ENCODE results near the gene DGKB. TPM values are rescaled to one million over a fixed set of nuclear protein-coding genes. Genes with fewer than 3 reads are reported as not detected.

The DGKB gene
- polyA plus RNA-seq, 1 donor (not counting 4 experiments of a cell fraction or from before 2014, with no cell fraction given), result 0.01 TPM

DNA sequence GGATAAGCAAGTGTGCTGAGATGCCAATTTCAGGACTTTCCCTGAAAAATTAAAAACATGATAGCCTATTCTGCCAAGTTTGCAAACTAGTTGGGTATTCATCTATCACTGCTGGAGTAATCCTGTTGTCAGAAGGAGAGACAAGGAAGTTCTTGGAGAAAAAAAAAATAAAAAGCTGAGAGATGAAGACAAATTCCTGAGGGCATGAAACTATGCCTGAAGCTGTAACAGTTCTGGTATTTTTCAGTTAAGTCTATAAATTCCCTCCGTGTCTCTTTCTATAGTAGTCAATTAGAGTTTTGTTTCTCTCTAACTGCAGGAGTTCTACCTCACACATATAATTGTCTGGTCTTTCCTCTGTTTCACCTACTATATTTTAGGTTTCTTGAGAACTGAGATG is 95.7 kb downstream of the DGKB start:
- Histone ChIP-seq H3K9me1 (ENCODE audit: control insufficient read depth, extremely low read depth, insufficient read depth, low read length) (no peaks in the 10 kb centered on the region), H4K20me1 (ENCODE audit: control insufficient read depth, extremely low read depth, insufficient read depth, low read length) (no peaks in the 10 kb centered on the region), H3K27me3 (ENCODE audit: control insufficient read depth, extremely low read depth, insufficient read depth, low read length) (no peaks in the 10 kb centered on the region), H3K36me3 (ENCODE audit: control insufficient read depth in 2 of 2, extremely low read depth in 1 of 2, insufficient read depth in 2 of 2, low read length in 2 of 2) (no peaks in the 10 kb centered on the region), H3K4me2 (ENCODE audit: control insufficient read depth, extremely low read depth, insufficient read depth, low read depth, low read length) (no peak overlapping the region), H3K9ac (ENCODE audit: control insufficient read depth, extremely low read depth, insufficient read depth, low read length) (no peak overlapping the region), H3K79me2 (ENCODE audit: control insufficient read depth, insufficient read depth, low read length) (no peaks in the 10 kb centered on the region), H3K4me3 (ENCODE audit: control insufficient read depth in 2 of 3, extremely low read depth in 1 of 3, insufficient read depth in 2 of 3, low read depth in 1 of 3, low read length in 3 of 3) (no peak overlapping the region), H2AFZ (ENCODE audit: control insufficient read depth, low read length) (no peak overlapping the region), H3K27ac (ENCODE audit: control insufficient read depth, insufficient read depth, low read length) (no peak overlapping the region), H3K9me3 (ENCODE audit: control insufficient read depth, low read depth, low read length) (no peaks in the 10 kb centered on the region), H3K4me1 (ENCODE audit: control insufficient read depth, extremely low read depth, insufficient read depth, low read length) (no peaks in the 10 kb centered on the region)
- DNase-seq (ENCODE audit: low read depth, low spot score) (no peak), FAIRE-seq (no peak)
- dilution Hi-C loops (cut with MboI; ENCODE audit: extremely low pct_ligation_motif_present, low sequenced_read_pairs), result no loop called here
- TF ChIP-seq EZH2 (IDR thresholded peaks at IDR 0.05; ENCODE audit: low read length) (no peak), CTCF (optimal IDR thresholded peaks at IDR 0.05 in 1 of 3, IDR thresholded peaks at IDR 0.05 in 1 of 3, conservative IDR thresholded peaks at IDR 0.05 in 1 of 3; ENCODE audit: extremely low read depth in 1 of 3, insufficient read depth in 2 of 3, low read length in 3 of 3) (no peak)

- Histone ChIP-seq H3K4me3 (ENCODE audit: control insufficient read depth in 2 of 3, extremely low read depth in 1 of 3, insufficient read depth in 2 of 3, low read depth in 1 of 3, low read length in 3 of 3) (no peak overlapping the region), H3K4me2 (ENCODE audit: control insufficient read depth, extremely low read depth, insufficient read depth, low read depth, low read length) (no peak overlapping the region), H3K27me3 (ENCODE audit: control insufficient read depth, extremely low read depth, insufficient read depth, low read length) (no peaks in the 10 kb centered on the region), H3K36me3 (ENCODE audit: control insufficient read depth in 2 of 2, extremely low read depth in 1 of 2, insufficient read depth in 2 of 2, low read length in 2 of 2) (no peaks in the 10 kb centered on the region), H3K9me1 (ENCODE audit: control insufficient read depth, extremely low read depth, insufficient read depth, low read length) (no peaks in the 10 kb centered on the region), H3K27ac (ENCODE audit: control insufficient read depth, insufficient read depth, low read length) (no peak overlapping the region), H3K9me3 (ENCODE audit: control insufficient read depth, low read depth, low read length) (no peaks in the 10 kb centered on the region), H3K4me1 (ENCODE audit: control insufficient read depth, extremely low read depth, insufficient read depth, low read length) (no peaks in the 10 kb centered on the region), H2AFZ (ENCODE audit: control insufficient read depth, low read length) (no peak overlapping the region), H3K79me2 (ENCODE audit: control insufficient read depth, insufficient read depth, low read length) (no peaks in the 10 kb centered on the region), H4K20me1 (ENCODE audit: control insufficient read depth, extremely low read depth, insufficient read depth, low read length) (no peaks in the 10 kb centered on the region), H3K9ac (ENCODE audit: control insufficient read depth, extremely low read depth, insufficient read depth, low read length) (no peak overlapping the region)
- no peak for TF ChIP-seq CTCF (optimal IDR thresholded peaks at IDR 0.05 in 1 of 3, IDR thresholded peaks at IDR 0.05 in 1 of 3, conservative IDR thresholded peaks at IDR 0.05 in 1 of 3; ENCODE audit: extremely low read depth in 1 of 3, insufficient read depth in 2 of 3, low read length in 3 of 3)
- TF ChIP-seq EZH2 (IDR thresholded peaks at IDR 0.05; ENCODE audit: low read length), result no peak
- FAIRE-seq, result no peak
- DNase-seq (ENCODE audit: low read depth, low spot score), result no peak
- dilution Hi-C loops (cut with MboI; ENCODE audit: extremely low pct_ligation_motif_present, low sequenced_read_pairs), result no loop called here
Observed at GRCh38 chr7:14805105-14805719, 97.3 kb downstream of the DGKB start.

Data from keratinocyte (primary cell).